HAP-1 (cell line): Measurements from ENCODE around the gene PMPCA.
A peak's percentile ranks its signal among the peaks of the same experiment; 100 is the strongest.

ENCODE experiments used
- DNase-seq, 2 experiments: peaks; one replicate each; pipeline ENCODE4 v3.0.0-alpha.2; 2016 to 2020; ENCODE audit warnings: low spot score in 2 of 2
- H3K27me3 ChIP-seq: fragments of 250-450 bp; sonication (Bioruptor Pico); 2 replicates; pipeline ENCODE4 v1.5.1; 2020; ENCODE audit warnings: low read depth, mild to moderate bottlenecking, moderate library complexity
- H3K36me3 ChIP-seq: fragments of 250-450 bp; sonication (Bioruptor Pico); replicated peaks from 2 replicates; pipeline ENCODE4 v1.5.1; 2020; ENCODE audit warnings: mild to moderate bottlenecking
- H3K4me1 ChIP-seq: fragments of 250-450 bp; sonication (Bioruptor Pico); 2 replicates; pipeline ENCODE4 v1.5.1; 2020; ENCODE audit warnings: mild to moderate bottlenecking
- H3K4me3 ChIP-seq: fragments of 250-450 bp; sonication (Bioruptor Pico); 2 replicates; pipeline ENCODE4 v1.5.1; 2020; ENCODE audit warnings: mild to moderate bottlenecking, moderate library complexity
- H3K9me3 ChIP-seq: fragments of 250-450 bp; sonication (Bioruptor Pico); 2 replicates; pipeline ENCODE4 v1.5.1; 2020; ENCODE audit warnings: mild to moderate bottlenecking, moderate library complexity
- in situ Hi-C: fragments of 300-500 bp; cut with MboI; formaldehyde crosslinking; loops from 3 replicates; pipeline ENCODE4 v1.14.3; 2020; ENCODE audit warnings: low sequenced_read_pairs, inconsistent platforms, mixed read lengths

PMPCA gene

DNA sequence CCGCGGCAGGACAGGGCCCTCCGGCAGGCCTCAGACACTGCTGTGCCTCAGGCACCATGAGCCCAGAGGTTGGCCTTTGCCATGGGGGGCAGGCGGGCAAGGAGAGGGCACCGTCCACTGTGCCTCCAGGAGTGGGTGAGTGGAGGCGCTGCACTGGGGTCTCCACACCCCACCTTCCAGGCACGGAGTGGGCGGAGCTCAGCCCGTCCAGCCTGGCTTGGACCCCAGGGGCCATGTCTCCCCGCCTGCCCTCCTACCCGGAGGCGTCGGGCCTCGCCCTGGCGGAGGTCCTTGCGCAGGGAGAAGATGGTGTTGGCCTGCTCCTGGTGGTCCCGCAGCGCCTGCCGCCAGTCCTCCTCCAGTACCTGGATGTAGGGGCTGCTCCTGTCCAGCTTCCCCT is 40.4 kb upstream of the PMPCA start:
- no peaks in the 10 kb centered on the region for H3K4me1 ChIP-seq
- DNase-seq: no peak
- no peak overlapping the region for H3K4me3 ChIP-seq
- H3K9me3 ChIP-seq: no peaks in the 10 kb centered on the region
- no peaks in the 10 kb centered on the region; the same call in none of the 2 replicates for H3K36me3 ChIP-seq
- no peaks in the 10 kb centered on the region for H3K27me3 ChIP-seq
- in situ Hi-C loops: no loop called here

DNA sequence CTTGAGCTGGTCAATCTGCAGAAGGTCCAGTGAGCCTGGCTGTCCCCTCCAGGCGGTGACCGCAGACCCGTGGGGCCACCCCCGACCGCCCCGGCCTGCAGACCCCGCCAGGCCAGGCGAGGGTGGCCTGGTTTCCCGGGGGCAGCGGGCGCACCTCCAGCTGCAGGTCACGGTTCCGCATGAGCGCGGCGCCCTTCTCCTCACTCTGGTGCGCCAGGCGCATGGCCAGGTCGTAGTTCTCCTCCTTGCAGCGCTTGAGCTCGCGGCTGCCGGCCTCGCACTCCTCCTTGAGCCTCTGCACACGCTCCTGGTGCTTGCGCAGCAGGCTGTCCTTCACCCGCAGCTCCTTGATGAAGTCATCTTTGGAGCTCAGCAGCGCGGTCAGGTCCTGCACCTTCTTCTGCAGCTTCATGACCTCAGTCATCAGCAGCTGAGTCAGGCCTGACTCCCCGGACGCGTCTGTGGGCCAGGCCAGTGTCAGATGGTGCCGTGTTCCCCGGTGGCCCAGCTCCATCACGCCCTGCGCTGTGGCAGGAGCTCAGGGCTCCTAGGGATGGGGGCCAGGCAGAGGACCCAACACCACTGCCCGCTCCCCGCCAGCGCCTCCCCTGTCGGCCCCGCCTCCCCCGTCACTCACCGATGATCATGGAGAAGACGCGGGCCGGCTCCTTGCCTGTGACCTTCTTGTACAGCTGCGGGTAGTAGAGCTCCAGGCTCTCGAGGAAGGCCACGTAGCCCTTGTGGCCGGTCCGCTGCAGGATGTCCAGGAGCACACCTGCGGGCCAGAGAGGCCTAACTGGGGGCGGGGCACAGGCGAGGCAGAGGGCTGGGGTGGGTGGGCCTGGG is 39.5 kb upstream of the PMPCA start:
- in situ Hi-C loops: no loop called here

DNA sequence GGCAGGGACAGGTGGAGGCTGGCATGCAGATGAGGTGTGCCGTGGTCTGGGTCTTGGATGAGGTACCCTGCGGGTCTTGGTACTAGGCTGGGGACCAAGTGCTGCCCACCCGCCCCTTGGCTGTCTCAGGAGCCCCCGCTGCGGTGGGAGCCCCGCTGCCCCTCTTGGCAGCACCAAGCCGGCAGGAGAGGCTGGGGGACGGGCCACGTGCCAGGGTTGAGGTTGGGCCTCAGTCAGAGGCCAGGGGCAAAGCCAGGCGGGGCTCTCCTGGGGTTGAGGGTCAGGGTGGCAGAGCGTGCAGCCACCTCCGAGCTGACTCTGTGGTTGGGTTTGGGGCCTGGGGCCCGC is 39.0 kb upstream of the PMPCA start:
- Histone ChIP-seq H3K4me1 (no peaks in the 10 kb centered on the region), H3K4me3 (no peak overlapping the region), H3K9me3 (no peaks in the 10 kb centered on the region), H3K36me3 (peaks cover 11% of the 10 kb centered on the region), H3K27me3 (no peaks in the 10 kb centered on the region)
- in situ Hi-C loops: no loop called here
- no peak for DNase-seq

More for the DNA sequence above, 39.5 kb upstream of the PMPCA start:
- Histone ChIP-seq H3K36me3 (peaks cover 5% of the 10 kb centered on the region), H3K4me1 (no peaks in the 10 kb centered on the region), H3K9me3 (no peaks in the 10 kb centered on the region), H3K27me3 (no peaks in the 10 kb centered on the region), H3K4me3 (no peak overlapping the region)
- DNase-seq: no peak

DNA sequence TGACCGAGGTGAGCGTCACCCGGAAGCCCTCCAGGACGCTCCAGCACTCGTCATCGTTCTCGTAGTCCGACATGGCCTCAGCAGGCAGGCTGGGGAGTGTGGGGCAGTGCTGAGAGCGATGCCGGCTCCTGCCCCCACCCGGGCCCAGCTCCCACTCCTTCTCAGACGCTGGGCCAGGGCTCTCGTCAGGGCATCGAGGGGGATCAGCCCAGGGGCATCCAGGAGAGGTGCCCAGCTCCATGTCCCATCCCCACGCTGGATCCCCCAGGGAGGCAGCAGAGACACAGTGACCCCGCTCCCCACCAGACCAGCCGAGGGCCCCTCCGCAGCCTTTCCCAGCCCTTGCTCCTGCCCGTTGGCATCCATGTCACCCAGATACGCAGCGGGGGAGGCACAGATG is 38.5 kb upstream of the PMPCA start:
- in situ Hi-C loops: no loop called here

DNA sequence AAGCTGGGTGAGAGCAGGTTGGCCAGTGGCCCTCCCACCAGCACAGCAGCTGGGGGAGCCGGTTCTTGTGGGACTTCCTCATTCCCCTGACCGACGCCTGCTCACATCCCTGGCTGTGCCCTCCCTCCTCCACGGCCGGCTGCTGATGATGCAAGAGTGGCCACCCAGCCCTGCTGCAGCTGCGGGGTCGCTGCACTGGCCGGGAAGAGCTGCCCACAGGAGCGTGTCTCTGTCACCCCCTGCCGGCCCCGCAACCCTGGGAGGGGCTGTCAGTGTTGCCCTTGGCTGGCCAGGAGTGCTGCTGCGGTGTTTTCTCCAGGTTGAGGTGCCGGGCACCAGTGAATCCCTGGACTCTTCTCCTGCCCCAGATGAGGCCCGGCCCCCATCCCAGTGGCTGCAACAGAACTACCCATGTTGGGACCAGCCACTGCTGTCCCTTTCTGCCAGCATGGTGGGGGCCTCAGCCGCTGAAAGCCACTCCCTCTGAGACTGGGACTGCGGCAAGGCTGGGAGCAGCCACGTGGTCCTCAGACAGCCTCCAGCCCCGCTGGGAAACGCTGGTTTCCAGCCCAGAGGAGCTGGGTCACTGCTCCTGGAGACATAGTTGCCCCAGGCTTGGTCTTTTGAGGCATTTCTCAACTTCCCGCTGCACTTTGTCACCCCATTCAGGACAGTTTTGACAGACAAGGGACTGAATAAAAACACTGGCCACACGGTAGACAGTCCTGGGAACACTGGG is 37.7 kb upstream of the PMPCA start:
- H3K4me3 ChIP-seq: no peak overlapping the region
- H3K4me1 ChIP-seq: no peaks in the 10 kb centered on the region
- no peaks in the 10 kb centered on the region for H3K9me3 ChIP-seq
- peak in 1 of 2 experiments; percentile 52 for DNase-seq
- in situ Hi-C loops: no loop called here
- H3K27me3 ChIP-seq: no peaks in the 10 kb centered on the region
- peaks cover 20% of the 10 kb centered on the region for H3K36me3 ChIP-seq

More for the DNA sequence above, 38.5 kb upstream of the PMPCA start:
- Histone ChIP-seq H3K27me3 (no peaks in the 10 kb centered on the region), H3K4me1 (no peaks in the 10 kb centered on the region), H3K9me3 (no peaks in the 10 kb centered on the region), H3K4me3 (no peak overlapping the region), H3K36me3 (peaks cover 14% of the 10 kb centered on the region)
- DNase-seq: no peak

DNA sequence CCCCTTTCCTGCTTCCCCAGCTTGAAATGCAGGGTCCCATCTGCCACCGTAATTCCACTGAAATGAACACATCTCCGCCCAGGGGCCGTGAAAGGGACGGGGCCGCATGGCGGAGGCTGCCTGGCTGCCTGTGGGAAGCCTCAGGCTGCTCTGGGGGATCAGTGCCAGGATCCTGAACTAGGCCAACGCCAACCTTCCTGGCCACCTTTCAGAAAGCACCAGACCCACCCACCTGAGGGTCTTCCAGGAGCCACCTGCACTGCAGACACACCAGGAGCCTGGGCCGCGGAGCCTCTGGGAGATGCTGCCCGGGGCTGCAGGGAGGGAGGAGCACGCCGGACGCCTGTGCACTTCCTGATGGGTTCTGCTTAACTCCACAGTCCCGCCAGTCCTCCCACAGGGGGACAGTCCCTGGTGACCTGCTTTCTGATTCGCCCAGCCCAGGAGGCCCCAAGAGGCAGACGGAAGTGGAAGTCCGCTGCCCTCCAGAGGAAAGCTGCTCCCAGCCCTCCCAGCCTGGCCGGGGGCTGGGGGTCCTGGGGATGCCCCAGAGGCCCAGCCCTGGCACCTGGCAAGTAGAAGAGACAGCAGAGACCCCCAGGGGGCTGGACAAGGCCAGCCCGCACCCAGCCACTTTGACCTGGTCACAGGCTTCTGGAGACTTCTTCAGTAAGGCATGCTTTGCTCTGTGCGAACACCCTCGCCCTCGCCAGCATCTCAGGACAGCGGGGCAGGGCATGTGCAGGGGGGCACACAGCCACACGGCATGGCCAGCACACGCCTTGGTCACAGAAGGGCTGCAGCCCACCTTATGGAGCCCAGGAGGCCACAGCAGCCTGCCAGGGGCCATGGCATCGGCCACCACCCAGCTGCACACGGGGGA is 36.9 kb upstream of the PMPCA start, which contains the start of gene CARD9:
Gene CARD9 (minus strand): TSS at position 370 of the 883 bp plus-strand sequence. CDS start 1,591 bp downstream, outside the sequence.
- DNase-seq: no peak
- peaks cover 23% of the 10 kb centered on the region for H3K36me3 ChIP-seq
- H3K4me3 ChIP-seq: no peak within 1 kb of the TSS
- H3K9me3 ChIP-seq: no peaks in the 10 kb centered on the region
- no peaks in the 10 kb centered on the region for H3K4me1 ChIP-seq
- in situ Hi-C loops: no loop called here
- H3K27me3 ChIP-seq: no peaks in the 10 kb centered on the region

DNA sequence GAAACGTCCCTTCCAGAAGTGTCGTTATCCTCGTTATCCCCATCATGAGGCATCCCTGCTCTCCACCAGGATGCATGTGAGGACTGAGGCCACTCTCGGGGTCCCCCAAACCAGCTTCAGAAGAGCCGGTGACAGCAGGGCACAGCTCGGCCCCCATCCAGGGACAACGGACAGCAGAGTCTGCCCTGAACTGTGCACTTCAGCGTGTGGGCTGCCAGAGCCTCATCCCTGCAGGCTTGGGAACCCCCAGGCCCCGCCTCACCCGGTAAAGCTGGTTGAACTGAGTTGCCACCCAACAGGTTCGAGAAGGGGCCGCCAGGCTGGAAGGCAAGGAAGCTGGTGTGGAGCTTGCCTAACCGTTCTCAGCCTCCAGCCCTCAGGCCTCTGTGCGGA is 36.3 kb upstream of the PMPCA start:
- peaks cover 29% of the 10 kb centered on the region for H3K36me3 ChIP-seq
- no peak overlapping the region for H3K4me3 ChIP-seq
- H3K4me1 ChIP-seq: no peaks in the 10 kb centered on the region
- H3K27me3 ChIP-seq: no peaks in the 10 kb centered on the region
- no peaks in the 10 kb centered on the region for H3K9me3 ChIP-seq
- in situ Hi-C loops: no loop called here
- no peak for DNase-seq

DNA sequence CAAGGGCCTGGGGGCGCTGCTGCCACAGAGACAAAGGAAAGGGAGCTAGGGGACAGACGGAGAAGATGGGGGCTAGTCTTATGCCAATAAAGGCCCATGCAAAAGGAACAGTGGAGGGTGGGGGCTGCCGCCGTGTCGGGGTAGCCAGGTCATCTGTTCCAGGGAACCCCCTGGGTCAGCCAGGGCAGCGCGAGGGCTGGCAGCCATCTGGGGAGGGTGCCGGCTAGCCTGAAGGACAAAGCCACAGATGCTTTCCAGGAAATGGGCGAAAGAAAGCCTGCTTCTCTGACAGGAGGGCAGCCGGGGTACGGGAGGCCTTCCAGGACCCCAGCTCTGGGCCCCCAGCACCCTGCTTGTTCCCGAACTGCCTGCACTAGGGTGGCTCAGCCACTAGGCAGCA is 35.4 kb upstream of the PMPCA start:
- peaks cover 37% of the 10 kb centered on the region for H3K36me3 ChIP-seq
- DNase-seq: no peak
- in situ Hi-C loops: no loop called here
- no peaks in the 10 kb centered on the region for H3K4me1 ChIP-seq
- H3K4me3 ChIP-seq: no peak overlapping the region
- H3K9me3 ChIP-seq: no peaks in the 10 kb centered on the region
- H3K27me3 ChIP-seq: no peaks in the 10 kb centered on the region

DNA sequence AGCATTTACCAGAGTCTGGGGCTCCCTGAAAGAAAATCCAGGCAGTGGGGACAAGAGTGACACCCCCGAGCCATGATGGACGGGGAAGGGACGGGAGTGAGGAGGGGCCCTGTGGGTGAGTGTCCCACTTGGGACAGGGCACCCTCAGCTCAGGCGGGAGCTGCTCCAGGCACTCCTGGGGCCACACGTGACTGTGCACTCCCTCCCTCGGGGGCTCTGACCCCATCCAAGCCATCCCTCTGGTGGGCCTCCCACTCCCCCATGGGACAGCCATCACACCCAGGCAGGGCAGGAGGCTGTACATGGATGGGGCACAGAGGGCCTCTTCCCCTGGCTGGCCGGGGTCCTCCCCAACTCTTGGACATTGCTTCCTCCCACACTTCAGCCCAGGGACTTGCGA is 34.0 kb upstream of the PMPCA start:
- in situ Hi-C loops: no loop called here
- no peak for DNase-seq
- Histone ChIP-seq H3K4me3 (no peak overlapping the region), H3K27me3 (no peaks in the 10 kb centered on the region), H3K4me1 (no peaks in the 10 kb centered on the region), H3K9me3 (no peaks in the 10 kb centered on the region), H3K36me3 (peaks cover 48% of the 10 kb centered on the region)

DNA sequence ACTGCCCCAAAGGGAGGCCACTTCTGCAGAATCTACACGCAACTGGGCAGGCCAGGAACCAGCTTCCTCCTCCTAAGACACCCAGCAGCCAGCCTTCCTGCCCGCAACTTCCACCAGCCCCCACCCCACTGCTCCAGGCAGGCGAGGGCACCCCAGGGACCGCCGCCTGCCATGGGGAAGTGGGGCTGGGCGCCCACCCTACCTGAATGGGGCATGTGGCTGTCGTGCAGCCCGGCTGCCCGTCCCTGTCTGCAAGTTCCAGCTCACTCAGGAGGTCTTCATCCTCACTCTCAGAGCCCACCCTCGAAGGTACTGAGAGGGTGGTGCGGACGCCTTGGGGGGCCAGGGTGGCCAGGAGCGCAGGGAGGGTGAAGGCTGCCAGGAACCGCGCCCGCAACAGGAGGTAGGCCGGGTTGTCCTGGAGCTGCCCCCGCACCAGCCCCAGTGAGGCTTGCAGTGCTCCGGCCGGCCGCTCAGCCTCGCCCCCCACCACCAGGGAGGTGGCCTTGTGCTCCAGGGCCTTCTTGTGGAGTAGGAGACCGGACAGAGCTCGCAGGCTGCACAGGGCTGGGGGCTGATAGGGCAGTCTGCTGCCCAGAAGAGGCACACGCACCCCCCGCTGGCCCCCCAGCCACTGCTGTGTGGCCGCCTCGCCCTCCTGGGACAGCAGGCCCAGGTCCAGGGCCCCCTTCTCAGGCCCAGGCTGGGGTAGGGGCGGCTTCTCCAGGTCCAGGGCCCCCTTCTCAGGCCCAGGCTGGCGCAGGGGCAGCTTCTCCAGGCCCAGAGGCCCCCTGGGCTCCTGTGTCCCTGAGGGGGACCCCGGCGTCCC is 32.9 kb upstream of the PMPCA start:
- H3K27me3 ChIP-seq: no peaks in the 10 kb centered on the region
- DNase-seq: no peak
- H3K9me3 ChIP-seq: no peaks in the 10 kb centered on the region
- H3K4me1 ChIP-seq: no peaks in the 10 kb centered on the region
- H3K36me3 ChIP-seq: peaks cover 59% of the 10 kb centered on the region
- H3K4me3 ChIP-seq: no peak overlapping the region
- in situ Hi-C loops: no loop called here

DNA sequence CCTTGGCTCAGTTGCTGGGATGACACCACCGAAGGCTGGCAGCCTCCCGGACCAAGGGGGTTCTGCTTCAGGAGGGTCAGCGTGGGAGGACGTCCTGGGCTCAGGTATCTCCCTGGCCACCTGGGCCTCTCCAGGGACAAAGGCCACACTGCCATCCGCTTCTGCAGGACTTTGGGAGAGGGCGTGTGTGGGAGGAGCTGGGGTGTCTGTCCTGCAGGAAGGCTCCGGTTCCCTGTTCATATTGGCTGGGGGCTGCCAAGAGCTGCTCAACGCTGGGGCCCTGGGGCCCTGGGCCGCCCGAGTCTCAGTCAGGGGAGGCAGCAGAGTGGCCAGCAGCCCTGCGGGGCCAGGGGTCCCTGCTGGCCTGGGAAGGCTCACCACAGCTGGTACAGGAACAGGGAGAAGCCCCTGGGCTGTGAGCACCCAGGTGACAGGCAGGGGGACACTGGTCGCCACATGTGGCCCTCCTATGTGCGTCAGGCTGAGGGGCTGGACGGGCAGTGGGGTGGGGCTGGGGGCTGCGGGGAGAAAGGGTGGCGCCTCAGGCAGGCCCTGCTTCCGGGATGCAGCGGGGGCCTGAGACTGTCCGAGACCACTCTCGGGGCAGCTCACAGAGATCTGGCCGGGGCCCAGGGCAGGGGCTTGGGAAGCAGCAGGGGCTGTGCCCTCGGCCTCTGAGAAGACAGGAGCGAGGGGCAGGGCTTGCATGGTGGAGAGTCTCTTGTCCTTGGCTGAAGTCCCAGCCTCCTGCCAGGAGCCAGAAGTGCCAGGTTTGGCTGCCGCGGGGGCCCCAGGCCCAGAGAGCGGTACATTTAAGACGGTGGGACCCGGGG is 32.1 kb upstream of the PMPCA start:
- in situ Hi-C loops: no loop called here
- H3K9me3 ChIP-seq: no peaks in the 10 kb centered on the region
- no peak overlapping the region for H3K4me3 ChIP-seq
- no peaks in the 10 kb centered on the region for H3K4me1 ChIP-seq
- no peaks in the 10 kb centered on the region for H3K27me3 ChIP-seq
- DNase-seq: no peak
- peaks cover 68% of the 10 kb centered on the region for H3K36me3 ChIP-seq

DNA sequence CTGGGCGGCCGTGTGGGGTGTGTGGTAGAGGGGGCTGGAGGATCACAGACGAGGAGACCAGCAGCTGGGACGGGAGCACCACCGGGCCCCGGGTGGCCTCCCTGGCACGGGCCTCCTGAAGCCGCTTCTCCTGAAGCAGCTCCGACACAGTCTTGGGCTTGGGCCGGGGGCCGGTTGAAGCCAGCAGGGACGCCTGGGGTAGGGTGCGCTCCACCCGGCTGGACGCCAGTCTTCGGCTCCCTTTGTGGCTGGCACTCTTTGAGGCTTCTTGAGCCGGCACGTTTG is 31.5 kb upstream of the PMPCA start:
- no peak for DNase-seq
- Histone ChIP-seq H3K36me3 (peaks cover 73% of the 10 kb centered on the region), H3K9me3 (no peaks in the 10 kb centered on the region), H3K27me3 (no peaks in the 10 kb centered on the region), H3K4me3 (no peak overlapping the region), H3K4me1 (no peaks in the 10 kb centered on the region)
- in situ Hi-C loops: no loop called here
